SW 1271 (cell line): Measurements from ENCODE around the gene LSM2.
"Not testable (repeated sequence)": the region's sequence is repeated elsewhere in the genome, so short reads cannot be mapped to it uniquely, and the experiment has no call there.

Experiments
- DNase-seq, 2 experiments: peaks; one replicate each; lab custom pipeline; 2025; lab: John Stamatoyannopoulos, UW

The LSM2 gene

DNA sequence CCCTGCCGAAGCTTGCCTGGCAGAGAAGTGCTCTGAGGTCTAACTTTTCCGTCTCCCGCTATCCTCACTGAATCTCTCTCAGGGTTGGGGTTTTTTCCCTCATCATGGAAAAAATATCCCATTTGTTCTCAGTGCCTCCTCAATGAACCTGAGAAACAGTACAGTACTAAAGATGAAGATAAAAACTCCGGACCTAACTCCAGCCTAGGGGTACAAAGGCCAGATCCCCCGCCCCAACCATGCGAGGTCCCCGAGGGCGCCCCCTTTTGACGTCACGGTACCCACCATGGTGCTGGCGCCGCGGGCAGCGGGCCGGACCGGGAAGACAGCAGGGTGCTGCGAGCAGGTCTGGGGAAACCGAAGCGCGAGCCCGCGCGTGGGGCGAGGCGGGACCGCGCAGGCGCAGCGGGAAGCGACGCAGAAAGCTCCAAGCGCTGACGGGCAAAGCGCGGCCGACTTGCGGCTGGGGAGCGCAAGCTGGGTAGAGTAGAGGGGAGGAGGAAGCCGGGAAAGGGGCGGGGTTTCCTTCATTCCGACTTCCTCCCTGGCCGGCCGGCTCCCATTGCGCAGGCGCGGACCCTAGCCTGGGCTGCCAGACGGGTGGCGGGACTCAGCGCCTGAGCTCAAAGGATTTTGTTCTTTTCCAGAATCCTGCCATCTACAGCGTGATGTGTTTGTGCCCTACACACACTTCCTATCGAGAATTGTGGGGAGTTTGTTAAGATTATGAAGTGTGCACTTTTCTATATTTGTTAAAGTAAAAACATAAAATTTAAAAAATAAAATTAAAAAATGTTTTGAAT, at the start of gene LSM2:
Gene LSM2, minus strand, starts transcription at position 497 of the 803 bp plus-strand sequence. Its CDS starts 209 bp downstream, at position 288.
- peak; percentile 84 to 94 for DNase-seq

DNA sequence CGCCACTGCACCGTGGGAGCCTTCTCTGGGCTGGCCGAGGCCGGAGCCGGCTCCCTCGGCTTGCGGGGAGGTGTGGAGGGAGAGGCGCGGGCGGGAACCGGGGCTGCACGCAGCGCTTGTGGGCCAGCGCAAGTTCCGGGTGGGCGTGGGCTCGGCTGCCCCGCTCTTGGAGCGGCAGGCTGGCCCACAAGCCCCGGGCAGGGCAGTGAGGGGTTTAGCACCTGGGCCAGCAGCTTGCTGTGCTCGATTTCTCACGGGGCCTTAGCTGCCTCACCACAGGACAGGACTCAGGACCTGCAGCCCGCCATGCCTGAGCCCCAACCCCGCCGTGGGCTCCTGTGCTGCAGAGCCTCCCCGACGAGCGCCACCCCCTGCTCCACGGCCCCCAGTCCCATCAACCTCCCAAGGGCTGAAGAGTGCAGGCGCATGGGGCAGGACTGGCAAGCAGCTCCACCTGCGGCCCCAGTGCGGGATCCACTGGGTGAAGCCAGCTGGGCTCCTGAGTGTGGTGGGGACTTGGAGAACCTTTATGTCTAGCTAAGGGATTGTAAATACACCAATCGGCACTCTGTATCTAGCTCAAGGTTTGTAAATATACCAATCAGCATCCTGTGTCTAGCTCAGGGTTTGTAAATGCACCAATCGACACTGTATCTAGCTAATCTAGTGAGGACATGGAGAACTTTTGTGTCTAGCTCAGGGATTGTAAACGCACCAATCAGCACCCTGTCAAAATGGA, 45.4 kb upstream of the LSM2 start:
- DNase-seq, result not testable (repeated sequence)

DNA sequence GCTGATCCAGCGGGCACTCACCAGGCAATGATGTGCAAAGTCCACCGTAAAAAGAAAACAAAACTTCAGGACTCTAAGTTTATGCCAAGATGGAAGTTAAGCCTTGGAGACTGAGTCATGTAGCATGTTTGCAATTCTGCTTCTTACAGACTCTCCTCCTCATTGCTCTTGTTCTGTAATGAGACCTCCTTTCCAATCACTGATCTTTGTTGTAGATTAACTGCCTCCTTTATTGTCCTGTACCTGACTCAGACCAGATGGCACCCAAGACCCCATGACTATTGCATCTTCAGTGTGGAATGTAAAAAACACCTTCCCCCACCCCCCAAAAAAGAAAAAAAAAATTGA, 44.7 kb upstream of the LSM2 start:
- no peak for DNase-seq

DNA sequence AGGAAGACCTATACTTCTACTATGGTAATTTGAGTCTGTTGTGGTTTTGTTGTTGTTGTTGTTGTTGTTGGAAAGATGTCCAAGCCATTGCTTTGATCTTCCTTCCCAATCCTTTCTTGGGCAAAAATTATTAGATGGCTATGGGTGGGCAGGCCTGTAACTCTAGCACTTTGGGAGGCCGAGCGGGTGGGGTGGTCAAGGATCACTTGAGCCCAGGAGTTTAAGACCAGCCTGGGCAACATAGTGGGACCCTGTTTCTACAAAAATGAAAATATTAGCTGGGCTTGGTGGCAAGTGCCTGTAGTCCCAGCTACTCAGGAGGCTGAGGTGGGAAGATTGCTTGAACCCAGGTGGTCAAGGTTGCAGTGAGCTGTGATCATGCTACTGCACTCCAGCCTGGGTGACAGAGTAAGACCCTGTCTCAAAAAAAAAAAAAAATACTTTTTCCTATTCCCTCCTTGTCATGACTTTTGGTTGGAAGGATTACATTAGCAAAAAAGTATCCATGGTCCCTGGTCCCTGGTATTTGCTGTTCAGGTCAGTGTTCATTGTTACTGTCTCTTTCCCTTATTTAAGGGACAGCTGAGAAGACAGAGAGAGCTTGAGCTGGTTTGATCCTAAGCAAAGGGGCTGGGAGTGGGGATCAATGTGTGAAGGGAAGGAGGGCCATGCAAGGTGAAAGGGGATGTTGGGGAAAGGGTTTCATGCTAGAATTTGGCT, 44.2 kb upstream of the LSM2 start:
- DNase-seq, result no peak

DNA sequence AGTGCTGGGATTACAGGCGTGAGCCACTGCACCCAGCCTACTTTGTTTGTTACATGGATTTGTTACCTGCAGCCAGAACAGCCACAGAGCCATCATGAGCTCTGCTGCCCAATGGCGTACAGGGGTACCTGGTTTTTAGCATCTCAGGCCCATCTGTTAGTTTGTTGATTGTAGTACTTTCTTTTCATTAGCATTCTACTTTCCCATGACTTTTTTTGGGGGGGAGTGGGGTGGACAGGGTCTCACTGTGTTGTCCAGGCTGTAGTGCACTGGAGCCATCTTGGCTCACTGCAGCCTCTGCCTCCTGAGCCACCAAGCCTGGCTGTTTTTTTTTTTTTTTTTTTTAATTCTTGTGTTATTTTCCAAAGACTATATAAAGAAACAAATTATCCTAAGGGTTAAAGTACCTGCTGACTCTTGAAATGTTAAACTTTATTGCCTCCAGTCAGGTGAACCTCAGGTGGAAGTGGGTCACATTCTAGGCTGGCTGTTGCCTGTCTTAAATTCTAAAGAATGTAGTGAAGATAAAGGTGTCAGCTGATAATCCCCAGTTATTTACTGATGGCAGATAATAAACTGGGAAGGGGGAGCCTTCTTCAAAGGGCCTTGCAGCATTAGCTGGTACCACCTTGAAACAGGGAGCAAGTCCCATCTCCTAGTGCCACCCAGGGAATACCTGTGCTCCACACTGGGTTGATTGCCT, 40.7 kb upstream of the LSM2 start:
- no peak for DNase-seq

DNA sequence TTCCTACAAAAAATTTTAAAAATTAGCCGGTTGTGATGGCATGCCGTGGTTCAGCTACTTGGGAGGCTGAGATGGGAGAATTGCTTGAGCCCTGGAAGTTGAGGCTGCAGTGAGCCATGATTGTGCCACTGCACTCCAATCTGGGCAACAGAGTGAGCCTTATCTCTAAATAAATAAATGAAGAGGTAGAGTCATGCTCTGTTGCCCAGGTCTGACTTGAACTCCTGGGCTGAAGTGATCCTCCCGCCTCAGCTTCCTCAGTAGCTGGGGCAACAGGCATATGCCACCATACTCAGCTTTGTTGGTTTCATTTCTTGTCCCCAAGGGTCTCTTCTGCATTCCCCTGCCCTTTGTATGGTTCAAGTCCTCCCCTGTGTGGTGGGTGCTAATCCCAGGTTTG, 37.7 kb upstream of the LSM2 start:
- no peak for DNase-seq

DNA sequence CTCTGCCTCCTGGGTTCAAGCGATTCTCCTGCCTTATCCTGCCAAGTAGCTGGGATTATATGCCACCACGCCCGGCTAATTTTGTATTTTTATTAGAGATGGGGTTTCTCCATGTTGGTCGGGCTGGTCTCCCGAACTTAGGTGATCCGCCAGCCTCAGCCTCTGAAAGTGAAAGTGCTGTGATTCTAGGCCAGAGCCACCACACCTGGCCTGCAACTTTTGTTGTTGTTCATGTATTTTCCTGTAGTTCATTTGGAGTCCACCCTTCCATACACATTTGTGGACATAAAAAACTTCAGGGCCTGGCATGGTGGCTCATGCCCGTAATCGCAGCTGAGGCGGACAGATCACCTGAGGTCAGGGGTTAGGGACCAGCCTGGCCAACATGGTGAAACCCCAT, 35.3 kb upstream of the LSM2 start:
- no peak for DNase-seq

DNA sequence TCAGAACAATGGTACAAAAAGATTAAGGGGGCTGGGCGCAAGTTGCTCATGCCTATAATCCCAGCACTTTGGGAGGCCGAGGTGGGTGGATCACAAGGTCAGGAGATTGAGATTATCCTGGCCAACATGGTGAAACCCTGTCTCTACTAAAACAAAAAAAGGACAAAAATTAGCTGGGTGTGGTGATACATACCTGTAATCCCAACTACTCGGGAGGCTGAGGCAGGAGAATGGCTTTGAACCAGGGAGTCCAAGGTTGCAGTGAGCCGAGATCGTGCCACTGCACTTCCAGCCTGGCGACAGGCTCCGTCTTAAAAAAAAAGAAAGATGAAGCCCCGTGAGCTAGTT, 33.0 kb upstream of the LSM2 start:
- not testable (repeated sequence) for DNase-seq

DNA sequence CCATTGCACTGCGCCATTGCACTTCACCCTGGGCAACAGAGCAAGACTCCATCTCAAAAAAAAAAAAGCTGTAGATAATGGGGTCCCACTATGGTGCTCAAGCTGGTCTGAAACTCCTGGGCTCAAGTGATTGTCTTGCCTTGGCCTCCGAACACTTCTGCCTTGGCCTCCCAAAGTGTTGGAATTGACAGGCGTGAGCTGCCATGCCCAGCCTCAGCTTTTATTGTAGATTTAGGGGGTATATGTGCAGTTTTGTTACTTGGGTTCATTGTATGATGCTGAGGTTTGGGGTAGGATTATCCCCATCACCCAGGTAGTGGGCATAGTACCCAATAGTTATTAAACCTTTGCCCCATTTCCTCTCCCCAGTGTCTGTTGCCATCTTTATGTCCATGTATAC, 32.2 kb upstream of the LSM2 start:
- DNase-seq, result no peak

DNA sequence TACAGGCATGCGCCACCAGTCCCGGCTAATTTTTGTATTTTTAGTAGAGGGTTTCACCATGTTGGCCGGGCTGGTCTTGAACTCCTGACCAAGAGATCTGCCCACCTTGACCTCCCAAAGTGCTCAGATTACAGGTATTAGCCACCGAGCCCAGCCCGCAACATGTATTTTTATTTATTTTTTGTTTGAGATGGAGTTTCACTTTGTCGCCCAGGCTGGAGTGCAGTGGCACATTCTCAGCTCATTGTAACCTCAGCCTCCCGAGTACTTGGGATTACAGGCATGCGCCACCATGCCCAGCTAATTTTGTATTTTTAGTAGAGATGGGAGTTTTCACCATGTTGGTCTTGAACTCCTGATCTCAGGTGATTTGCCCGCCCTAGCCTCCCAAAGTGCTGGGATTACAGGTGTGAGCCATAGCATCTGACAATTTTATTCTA, 31.4 kb upstream of the LSM2 start:
- not testable (repeated sequence) for DNase-seq

DNA sequence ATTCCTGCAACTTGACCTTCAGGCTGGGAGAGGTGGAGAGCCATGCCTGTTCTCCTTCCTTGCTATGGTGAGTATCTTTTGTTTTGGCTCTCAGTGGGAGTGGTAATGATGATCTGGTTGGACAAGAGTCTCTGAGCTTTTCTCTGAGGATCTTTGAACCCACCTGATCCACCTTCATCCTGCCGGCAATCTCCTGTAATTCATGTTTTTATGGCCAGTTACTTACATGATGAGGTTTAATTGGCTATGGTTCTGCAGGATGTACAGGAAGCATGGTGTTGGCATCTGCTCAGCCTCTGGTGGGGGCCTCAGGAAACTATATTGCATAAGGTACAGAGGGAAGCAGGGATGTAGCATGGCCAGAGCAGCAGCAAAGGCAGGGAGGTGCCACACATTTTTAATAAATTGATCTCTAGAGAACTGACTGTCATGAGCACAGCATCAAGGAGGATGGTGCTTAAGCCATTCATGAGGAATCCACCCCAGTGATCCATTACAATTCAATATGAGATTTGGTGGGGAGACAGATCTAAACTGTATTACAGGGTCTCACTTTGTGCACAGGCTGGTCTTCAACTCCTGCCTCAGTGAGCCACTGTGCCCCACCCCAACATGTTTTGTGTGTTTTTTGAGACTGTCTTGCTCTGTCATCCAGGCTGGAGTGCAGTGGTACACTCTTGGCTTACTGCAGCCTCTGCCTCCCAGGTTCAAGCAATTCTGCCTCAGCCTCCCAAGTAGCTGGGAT, 30.8 kb upstream of the LSM2 start:
- no peak for DNase-seq

DNA sequence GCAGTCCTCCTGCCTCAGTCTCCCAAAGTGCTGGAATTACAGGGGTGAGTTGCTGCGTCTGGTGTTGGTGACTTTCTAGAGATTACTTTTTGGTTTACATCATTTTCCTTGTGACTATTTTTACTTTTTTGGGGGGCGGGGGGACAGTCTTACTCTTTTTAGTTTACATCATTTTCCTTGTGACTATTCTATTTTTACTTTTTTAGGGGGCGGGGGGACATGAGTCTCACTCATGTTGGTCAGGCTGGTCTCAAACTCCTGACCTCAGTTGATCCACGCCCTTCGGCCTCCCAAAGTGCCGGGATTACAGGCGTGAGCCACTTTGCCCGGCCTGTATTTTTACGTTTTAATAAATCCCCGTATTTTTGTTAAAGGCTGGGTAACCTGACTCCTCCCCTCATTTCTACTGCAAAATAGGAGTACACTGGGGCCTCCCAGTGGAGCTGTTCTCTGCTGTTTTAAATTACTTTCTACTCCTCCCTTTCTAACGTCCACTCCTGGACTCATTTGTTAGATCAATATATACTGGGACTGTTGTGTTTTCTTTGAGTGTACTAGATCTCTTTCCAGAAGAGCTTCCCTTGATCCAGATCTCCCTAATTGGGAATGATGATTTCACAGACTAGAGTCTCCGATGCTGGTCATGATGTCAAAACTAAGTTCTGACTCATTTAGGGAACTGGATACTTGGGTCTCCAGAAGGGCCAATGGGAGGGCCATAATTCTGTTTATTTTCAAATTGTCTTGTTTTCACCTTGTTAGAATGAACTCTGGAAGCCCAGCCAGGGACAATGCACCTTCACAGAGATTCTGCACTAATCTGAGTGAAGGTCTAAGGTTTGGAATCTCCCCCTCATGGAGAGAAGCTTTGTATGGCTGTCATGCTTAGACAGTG, 30.0 kb upstream of the LSM2 start:
- DNase-seq, result no peak

DNA sequence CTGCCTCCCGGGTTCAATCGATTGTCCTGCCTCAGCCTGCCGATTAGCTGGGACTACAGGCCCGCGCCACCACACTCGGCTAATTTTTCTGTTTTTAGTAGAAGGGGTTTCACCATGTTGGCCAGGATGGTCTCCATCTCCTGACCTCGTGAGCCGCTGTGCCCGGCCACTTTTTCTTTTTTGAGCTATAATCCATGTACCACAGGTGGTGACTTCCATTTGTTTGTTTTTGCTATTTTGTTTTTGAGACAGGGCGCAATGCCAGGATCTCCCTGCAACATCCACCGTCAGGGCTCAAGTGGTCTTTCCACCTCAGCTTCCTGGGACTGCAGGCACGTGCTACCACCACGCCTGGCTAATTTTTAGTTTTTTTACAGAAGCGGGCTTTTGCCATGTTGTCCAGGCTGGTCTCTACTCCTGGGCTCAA, 29.3 kb upstream of the LSM2 start:
- no peak for DNase-seq

DNA sequence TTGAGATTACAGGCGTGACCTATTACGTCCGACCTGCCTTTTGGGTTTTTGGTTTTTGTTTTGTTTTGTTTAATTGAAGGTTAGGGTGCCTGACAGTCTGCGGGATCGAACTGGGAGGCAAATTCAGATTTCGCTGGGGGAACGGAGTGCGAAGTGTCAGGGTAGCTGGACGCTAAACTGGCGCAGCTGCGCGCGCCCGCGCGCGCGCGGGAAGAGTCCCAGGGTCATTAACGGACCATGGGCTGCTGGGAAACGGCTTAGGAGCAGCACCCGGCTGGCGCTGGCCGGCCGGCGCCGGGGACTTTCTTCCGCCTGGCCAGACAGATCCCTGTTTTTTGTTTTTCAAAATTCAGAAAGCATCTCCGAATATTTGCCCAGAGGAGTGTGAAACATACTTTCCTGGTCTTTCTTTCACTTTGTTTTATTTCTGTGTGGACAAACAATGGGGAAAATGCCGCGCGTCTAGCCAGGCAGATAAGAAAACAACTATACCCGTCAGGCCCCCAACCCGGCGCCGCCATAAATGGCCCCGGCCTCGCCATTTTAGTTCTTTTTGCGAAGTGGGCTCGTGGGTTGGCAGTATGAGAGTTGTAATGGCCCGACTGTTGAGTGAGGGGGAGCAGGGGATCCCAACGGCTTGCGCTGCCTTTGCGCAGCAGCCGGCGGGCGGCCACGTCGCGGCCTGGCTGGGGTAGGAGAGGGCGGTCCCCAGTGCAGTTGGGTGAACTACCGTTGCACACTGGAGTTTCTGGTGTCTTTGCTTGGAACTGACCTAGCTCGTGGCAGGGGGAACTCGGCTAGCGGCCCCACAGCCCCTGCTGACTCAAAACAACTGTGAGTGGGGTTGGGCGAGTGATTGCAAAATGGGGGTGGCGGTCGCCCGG, 27.8 kb upstream of the LSM2 start:
- peak; percentile 50 to 91 for DNase-seq

DNA sequence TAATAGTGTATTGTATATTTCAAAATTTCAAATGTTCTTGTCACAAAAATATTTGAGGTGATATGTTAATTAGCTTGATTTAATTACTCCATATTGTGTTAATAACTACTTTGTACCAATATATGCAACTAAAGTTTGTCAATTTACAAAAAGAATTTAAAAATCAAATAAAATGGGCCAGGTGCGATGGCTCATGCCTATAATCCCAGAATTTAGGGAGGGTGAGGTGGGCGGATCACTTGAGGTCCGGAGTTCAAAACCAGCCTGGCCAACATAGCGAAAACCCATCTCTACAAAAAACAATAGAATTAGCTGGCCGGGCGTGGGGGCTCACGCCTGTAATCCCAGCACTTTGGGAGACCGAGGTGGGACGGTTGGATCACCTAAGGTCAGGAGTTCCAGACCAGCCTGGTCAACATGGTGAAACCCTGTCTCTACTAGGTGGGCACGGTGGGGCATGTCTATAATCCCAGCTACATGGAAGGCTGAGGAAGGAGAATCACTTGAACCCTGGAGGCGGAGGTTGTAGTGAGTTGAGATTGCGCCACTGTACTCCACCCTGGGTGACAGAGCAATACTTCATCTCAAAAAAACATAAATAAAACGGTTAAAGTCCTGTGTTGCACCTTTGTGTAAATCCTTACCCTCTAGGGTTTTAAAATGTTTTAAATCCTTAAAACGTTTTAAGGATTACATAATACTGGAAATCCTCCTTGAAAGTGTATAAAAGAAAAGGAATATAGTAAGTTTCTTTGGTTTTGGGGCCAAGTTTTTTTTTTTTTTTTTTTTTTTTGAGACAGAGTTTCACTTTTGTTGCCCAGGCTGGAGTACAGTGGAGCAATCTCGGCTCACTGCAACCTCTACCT, 24.8 kb upstream of the LSM2 start:
- no peak for DNase-seq

DNA sequence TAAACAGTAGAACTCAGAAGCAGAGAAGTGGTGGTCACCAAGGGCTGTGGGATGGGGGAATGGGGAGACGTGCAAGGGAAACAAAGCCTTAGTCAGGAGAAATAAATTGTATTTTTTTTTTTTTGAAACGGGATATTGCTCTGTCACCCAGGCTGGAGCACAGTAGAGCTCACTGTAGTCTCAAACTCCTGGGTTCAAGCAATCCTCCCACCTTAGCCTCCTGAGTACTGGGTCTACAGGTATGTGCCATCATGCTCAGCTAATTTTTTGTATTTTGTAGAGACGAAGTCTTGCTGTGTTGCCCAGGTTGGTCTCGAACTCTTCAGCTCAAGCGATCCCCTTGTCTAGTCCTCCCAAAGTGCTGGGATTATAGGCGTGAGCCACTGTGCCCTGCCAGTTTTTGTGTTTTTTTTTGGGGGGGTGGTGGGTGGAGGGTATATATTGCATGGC, 24.1 kb upstream of the LSM2 start:
- no peak for DNase-seq

DNA sequence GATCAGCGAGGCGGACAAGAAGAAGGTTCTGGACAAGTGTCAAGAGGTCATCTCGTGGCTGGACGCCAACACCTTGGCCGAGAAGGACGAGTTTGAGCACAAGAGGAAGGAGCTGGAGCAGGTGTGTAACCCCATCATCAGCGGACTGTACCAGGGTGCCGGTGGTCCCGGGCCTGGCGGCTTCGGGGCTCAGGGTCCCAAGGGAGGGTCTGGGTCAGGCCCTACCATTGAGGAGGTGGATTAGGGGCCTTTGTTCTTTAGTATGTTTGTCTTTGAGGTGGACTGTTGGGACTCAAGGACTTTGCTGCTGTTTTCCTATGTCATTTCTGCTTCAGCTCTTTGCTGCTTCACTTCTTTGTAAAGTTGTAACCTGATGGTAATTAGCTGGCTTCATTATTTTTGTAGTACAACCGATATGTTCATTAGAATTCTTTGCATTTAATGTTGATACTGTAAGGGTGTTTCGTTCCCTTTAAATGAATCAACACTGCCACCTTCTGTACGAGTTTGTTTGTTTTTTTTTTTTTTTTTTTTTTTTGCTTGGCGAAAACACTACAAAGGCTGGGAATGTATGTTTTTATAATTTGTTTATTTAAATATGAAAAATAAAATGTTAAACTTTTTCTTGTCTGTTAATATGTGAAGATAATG, 23.0 kb upstream of the LSM2 start:
- DNase-seq, result peak in 1 of 2 experiments; percentile 78
